ENCODE measurements around the gene OLFML1. TPM values are rescaled to one million over a fixed set of nuclear protein-coding genes. Genes with fewer than 3 reads are reported as not detected.

Gene OLFML1
- total RNA-seq, 4 donors from 2014 or later = 5.0 to 111 (median 23.8) TPM

DNA sequence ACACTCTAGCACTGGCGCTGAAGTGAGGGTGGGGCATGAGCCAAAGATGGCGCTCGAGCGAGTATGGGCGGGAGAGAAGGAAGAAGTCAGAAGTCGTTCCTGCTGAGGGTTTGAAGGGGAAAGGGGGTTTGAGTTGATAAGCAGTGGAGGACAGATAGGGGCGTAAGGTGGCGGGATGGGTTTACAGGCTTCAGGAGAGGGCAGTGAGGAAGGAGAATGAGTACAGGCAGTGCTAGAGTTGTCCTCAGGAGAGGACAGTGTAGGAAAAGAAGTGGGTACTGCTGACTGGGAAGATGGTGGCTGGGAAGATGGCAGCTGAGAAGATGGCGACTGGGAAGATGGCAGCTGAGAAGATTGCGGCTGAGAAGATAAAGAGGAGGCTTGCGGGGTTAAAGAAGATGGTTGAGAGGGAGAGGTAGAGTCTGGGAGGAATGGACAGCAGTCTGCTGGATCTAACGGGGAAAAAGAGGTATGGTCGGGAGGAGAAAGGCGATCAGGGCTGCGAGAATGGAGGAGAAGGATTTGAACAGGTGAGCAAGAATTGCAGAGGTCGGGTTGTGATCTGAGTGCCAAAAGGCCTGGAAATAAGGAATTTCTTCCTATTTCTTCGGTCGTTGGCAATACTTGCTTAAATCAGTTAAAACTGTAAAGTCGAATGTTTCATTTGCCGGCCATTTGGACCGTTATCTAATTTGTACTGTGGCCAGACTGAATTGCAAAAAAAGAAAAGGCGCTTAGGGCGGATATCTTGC, 33.7 kb downstream of the OLFML1 start:
- H3K27me3 ChIP-seq = no peaks in the 10 kb centered on the region
- no peak overlapping the region for H3K4me3 ChIP-seq
- H3K36me3 ChIP-seq = no peaks in the 10 kb centered on the region
- no peak overlapping the region for H3K27ac ChIP-seq
- DNase-seq = no peak
- intact Hi-C loops (cut with DNase I; ENCODE audit: low total_unique reads) = loop anchor here (10.0 kb wide), 1 partner anchor 146 kb away; no protein-coding TSS in a partner anchor
- no peak for TF ChIP-seq POLR2A (IDR thresholded peaks at IDR 0.05)
- TF ChIP-seq, protein P1, sequence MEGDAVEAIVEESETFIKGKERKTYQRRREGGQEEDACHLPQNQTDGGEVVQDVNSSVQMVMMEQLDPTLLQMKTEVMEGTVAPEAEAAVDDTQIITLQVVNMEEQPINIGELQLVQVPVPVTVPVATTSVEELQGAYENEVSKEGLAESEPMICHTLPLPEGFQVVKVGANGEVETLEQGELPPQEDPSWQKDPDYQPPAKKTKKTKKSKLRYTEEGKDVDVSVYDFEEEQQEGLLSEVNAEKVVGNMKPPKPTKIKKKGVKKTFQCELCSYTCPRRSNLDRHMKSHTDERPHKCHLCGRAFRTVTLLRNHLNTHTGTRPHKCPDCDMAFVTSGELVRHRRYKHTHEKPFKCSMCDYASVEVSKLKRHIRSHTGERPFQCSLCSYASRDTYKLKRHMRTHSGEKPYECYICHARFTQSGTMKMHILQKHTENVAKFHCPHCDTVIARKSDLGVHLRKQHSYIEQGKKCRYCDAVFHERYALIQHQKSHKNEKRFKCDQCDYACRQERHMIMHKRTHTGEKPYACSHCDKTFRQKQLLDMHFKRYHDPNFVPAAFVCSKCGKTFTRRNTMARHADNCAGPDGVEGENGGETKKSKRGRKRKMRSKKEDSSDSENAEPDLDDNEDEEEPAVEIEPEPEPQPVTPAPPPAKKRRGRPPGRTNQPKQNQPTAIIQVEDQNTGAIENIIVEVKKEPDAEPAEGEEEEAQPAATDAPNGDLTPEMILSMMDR (IDR thresholded peaks at IDR 0.05) = no peak
- no peaks in the 10 kb centered on the region for H3K4me1 ChIP-seq
- no peaks in the 10 kb centered on the region for H3K9me3 ChIP-seq

DNA sequence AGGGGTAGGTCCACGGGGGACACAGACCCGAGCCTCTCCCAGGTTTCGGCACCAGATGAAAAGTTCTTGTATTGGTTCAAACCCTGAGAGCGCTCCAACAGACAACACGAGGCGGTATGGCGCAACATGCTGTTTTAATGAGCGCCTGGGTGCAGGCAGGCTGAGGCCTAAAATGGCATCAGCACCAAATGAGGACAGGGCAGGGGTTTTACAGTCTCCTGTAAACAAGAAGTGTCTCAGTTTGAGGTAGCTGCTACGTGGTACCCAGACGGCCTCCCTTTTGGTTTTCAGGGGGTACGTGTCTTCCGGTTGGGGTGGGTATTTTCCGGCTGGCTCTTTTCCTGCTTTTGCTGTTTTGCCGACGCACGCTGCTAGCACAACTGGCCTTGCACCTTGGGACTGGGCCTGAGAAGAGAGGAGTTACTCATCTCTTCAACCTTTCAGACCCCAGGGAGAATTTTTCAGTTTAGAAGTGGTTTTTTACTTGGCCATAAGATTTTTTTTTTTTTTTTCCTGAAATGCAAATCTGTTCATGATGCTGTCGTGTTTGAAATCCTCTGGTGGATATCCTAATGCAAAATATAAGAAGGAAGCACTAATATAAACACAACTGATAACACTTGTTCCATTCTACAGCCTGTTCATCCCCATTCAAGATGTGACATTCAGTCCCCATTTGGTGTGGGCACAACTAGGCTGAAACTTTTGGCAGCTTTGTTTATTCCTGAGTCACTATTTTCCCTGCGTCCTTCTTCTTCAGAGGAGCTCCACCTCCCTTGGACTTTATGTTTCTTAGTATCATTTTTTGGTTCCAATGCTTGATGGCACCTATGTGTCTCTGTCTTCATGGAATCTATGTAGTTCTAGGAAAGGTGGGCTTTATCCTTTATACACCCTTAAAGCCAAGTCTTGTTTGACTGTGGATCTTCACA, 35.0 kb downstream of the OLFML1 start:
- no peaks in the 10 kb centered on the region for H3K27me3 ChIP-seq
- no peaks in the 10 kb centered on the region for H3K9me3 ChIP-seq
- H3K4me1 ChIP-seq = no peaks in the 10 kb centered on the region
- TF ChIP-seq POLR2A (IDR thresholded peaks at IDR 0.05) = no peak
- TF ChIP-seq, protein P1 (IDR thresholded peaks at IDR 0.05) = no peak
- H3K27ac ChIP-seq = no peak overlapping the region
- no peak overlapping the region for H3K4me3 ChIP-seq
- DNase-seq = no peak
- intact Hi-C loops (cut with DNase I; ENCODE audit: low total_unique reads) = no loop called here
- no peaks in the 10 kb centered on the region for H3K36me3 ChIP-seq

DNA sequence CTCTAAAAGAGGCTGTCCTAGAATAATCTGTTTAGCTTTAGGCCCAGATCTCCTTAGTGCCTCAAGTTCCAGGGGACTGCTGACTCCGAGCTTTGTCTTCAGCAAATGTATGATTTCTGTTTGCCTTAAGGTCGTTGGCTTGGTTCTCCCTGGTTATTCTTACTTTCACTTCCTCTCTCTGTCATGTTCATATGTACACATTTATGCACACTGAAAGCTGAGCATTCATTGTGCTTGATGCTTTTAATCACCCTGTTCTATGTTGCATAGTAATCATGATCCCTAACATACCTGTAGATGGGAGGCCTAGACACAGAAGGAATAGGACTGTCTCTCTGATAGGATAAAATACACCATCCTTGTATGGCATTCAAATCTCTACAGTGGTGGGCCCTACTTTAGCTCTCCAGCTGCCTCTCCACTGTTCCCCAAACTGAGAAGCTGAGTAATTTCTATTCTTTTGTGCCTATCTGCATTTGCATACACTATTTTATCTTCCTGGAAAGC, 35.7 kb downstream of the OLFML1 start:
- intact Hi-C loops (cut with DNase I; ENCODE audit: low total_unique reads) = no loop called here

DNA sequence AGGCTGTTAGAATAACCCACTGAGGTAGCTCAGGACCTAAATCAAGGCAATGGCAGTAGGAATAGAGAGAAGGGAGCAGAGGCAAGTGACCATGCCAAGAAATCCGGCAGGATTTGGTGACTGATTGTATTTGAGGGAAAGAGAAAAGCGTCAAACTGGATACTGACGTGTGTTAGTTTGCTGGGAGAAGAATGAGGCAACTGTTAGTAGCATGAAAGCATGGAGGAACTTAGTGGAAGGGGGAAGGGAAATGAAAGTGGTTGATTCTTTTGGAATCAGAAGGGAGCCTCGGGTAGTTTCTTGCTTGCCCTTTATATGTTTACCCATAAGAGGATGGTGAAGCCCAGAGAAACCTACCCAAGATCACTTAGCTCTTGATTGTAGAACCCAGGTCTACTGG, 36.8 kb downstream of the OLFML1 start:
- Histone ChIP-seq H3K9me3 (no peaks in the 10 kb centered on the region), H3K4me3 (no peak overlapping the region), H3K27ac (no peak overlapping the region), H3K27me3 (no peaks in the 10 kb centered on the region), H3K36me3 (no peaks in the 10 kb centered on the region), H3K4me1 (no peaks in the 10 kb centered on the region)
- no peak for DNase-seq
- TF ChIP-seq POLR2A (IDR thresholded peaks at IDR 0.05) = no peak
- TF ChIP-seq, protein P1 (IDR thresholded peaks at IDR 0.05) = no peak
- intact Hi-C loops (cut with DNase I; ENCODE audit: low total_unique reads) = no loop called here

More for the DNA sequence above, 35.7 kb downstream of the OLFML1 start:
- TF ChIP-seq, protein P1 (IDR thresholded peaks at IDR 0.05) = no peak
- TF ChIP-seq POLR2A (IDR thresholded peaks at IDR 0.05) = no peak
- H3K27ac ChIP-seq = no peak overlapping the region
- no peaks in the 10 kb centered on the region for H3K9me3 ChIP-seq
- no peak overlapping the region for H3K4me3 ChIP-seq
- H3K4me1 ChIP-seq = no peaks in the 10 kb centered on the region
- no peaks in the 10 kb centered on the region for H3K27me3 ChIP-seq
- DNase-seq = no peak
- no peaks in the 10 kb centered on the region for H3K36me3 ChIP-seq

Data from uterus (tissue), 4 donors.